GM21367 (cell line): ENCODE measurements around the gene TBX1.
"Not testable (repeated sequence)": the region's sequence is repeated elsewhere in the genome, so short reads cannot be mapped to it uniquely, and the experiment has no call there.

Source experiments
- ATAC-seq: cut with Tn5 transposase; IDR thresholded peaks from one replicate; pipeline ENCODE4 v1.9.1; 2021; ENCODE audit not compliant: unreplicated experiment

TBX1 gene

GRCh38 chr22:19763458-19764298 lies 3.1 kb downstream of the TBX1 start:
- no peak for ATAC-seq

DNA sequence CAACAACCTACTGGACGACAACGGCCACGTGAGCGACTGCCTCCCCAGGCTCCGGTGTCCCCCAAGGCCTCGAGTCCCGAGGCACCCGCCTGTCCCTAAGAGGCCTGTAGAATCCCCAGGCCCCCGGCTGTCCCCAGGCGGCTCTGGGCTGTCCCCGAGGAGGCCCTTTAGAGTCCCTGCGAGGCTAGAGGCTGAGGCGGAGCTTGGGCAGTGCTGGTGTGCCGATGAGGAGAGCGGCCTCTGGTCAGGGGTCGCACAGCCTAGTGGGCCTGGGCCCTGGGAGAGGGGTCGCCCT lies 3.7 kb downstream of the TBX1 start:
- ATAC-seq, result no peak

- no peak for ATAC-seq
Observed at GRCh38 chr22:19764636-19765476, 4.3 kb downstream of the TBX1 start.

GRCh38 chr22:19765477-19766239 lies 5.1 kb downstream of the TBX1 start:
- ATAC-seq, result no peak

DNA sequence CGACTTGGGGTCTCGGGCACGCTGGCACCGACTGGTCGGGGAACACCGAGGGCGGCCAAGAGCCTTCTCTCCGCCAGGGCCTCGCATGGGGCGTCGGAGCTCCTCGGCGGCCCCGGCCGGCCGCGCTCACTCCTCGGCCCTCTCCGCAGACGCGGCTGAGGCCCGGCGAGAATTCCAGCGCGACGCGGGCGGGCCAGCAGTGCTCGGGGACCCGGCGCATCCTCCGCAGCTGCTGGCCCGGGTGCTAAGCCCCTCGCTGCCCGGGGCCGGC lies 5.6 kb downstream of the TBX1 start:
- no peak for ATAC-seq

DNA sequence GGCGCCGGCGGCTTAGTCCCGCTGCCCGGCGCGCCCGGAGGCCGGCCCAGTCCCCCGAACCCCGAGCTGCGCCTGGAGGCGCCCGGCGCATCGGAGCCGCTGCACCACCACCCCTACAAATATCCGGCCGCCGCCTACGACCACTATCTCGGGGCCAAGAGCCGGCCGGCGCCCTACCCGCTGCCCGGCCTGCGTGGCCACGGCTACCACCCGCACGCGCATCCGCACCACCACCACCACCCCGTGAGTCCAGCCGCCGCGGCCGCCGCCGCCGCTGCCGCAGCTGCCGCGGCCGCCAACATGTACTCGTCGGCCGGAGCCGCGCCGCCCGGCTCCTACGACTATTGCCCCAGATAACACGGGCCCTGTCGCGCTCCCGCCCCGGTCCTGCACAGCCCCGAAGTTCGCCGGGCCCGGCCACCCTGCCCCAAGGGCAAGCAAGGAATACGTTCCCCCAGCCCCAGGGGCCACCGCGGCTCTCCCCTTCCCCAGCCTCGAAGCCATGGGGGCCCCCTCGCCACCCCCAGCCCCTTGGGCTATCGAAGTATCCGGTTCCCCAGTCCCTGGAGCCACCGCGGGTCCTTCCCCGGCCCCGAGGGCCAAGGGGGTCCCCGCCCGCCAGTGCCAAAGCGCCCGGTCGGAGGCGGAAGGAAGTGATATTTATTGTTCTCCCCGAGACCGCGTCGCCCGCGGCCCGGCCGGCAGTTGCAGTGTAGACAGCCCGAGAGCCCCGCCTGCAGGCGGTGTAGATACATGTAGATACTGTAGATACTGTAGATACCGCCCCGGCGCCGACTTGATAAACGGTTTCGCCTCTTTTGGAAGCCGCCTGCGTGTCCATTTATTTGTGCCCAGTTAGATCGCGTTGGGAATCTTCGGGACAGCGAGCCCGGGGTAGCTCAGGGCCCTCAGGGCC lies 6.2 kb downstream of the TBX1 start:
- ATAC-seq, result no peak

DNA sequence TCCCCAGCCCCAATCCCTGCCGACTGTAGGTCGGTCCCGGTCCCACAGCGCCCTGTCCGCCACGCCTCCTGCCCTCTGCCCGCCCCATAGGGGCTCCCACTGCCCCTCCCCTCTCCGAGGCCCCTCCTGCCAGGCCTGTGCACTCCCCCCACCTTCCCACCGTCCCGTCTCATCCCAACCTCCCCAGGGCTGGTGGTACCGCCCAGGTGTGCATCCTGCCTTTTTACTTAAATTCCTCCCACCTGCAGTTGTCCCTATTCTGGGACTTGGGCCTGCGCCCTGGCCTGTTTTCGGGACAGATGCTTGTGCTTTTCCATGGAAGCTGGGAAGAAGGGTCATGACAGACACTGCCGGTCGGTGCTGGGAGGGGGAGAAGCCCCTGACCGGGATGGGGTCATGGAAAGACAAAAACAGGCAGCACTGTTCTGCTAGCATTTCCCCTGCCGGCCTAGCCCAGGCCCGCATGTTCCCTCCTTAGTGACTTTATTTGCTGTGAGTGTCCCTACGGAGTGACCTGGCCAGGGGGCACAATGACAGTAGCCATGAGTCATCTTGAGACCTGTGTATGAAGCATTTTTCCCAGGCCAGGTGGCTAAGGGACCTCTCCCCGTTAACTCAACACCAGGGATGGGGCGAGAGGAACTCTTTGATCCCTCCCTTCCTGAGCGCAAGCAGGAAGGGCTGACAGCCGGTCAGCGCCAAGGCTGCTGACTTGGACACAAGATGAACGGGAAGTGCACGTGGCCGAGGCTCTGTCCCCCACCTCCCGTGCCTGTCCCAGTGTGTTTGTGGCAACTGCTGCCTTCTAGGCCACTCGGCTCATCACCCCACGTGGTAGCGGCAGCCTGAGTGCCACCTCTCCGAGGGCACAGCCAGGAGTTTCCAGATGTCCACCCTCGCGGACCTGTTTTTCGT lies 7.1 kb downstream of the TBX1 start:
- no peak for ATAC-seq

DNA sequence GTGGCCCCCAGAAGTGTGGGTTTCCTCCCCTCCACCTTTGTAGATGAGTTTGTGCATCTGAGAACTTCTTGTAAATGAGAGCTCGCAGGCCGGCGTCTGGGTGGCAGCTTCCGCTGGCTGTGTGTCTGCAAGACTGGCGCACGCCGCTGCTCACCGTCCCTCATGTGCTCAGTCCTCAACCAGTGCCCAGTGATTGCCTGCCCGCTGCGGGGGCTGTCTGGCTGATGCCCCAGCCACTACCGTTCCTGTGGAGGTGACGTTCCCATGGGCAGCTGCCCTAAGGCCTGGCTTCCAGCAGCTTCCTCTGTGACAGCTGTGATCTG lies 8.8 kb downstream of the TBX1 start:
- ATAC-seq, result no peak

DNA sequence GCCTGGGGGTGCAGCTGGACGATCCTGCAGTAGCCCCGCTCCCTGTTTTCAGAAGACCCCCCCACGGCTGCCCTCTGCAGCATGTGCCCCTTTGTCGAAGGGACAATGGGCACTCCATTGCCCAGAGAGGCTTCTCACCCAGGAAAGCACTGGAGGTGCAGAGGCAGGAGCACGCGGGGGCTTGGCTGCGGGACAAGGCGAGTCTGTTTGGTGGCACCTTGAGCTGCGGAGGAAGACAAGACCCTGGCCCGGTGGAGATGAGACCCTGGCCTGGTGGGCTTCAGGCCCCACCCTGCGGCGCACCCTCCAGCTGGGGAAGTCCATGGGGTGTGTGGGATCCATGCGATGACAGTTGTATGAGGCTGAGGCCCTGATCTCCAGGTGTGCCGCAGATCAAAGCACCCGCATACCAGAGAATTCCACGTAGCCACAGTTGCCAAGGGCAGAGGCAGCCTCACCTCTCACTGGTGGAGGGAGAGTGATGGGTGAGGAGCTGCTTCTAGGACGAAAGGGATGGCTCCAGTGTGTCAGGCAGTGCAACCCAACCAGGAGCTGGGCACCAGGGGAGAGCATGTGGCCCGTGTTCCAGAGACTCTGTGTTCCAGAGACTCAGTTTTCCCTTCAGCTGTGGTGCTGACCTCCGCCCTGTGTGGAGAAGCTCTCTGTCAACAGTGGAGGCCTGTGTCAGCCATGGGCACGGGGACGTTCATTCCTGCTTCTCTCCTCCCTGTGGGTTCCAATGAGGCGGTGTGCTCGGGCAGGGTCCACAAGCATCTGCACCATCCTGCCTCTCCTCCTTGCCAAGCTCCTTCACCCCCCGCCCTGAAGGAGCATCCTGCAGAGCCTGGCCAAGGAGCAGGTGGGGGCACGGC lies 10.0 kb downstream of the TBX1 start:
- no peak for ATAC-seq

GRCh38 chr22:19772422-19772672 lies 11.8 kb downstream of the TBX1 start:
- ATAC-seq, result no peak

GRCh38 chr22:19772673-19773469 lies 12.3 kb downstream of the TBX1 start:
- peak; percentile 48 for ATAC-seq

DNA sequence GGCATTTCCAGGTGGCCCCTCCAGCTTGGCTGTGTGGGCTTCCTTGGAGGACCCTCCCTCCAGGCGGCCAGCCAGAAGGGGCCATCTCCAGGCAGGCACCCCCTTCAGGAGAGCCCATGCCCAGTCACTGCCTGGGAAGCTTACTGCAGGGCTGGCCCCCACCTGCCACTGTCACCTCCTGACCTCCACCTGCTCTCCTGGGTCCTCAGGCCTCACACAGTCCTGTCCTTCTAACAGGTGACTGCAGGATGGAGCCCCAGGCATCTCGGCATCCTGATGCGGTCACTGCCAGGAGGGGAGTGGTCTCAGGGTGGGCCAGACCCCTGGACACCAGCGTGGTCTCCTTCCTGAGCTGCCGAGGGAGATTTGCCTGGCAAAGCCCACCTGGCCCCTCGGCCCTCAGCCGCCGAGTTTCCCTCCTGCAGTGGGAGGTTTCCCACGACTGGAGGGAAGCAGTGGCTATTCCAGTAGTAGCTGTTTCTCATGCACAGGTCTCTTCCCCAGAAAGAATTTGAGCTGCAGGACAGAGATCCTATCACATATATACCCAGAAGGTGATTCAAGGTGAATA lies 13.0 kb downstream of the TBX1 start:
- ATAC-seq, result no peak

GRCh38 chr22:19774628-19775027 lies 14.1 kb downstream of the TBX1 start:
- no peak for ATAC-seq

- no peak for ATAC-seq
Observed at GRCh38 chr22:19775496-19776325, 15.1 kb downstream of the TBX1 start.

DNA sequence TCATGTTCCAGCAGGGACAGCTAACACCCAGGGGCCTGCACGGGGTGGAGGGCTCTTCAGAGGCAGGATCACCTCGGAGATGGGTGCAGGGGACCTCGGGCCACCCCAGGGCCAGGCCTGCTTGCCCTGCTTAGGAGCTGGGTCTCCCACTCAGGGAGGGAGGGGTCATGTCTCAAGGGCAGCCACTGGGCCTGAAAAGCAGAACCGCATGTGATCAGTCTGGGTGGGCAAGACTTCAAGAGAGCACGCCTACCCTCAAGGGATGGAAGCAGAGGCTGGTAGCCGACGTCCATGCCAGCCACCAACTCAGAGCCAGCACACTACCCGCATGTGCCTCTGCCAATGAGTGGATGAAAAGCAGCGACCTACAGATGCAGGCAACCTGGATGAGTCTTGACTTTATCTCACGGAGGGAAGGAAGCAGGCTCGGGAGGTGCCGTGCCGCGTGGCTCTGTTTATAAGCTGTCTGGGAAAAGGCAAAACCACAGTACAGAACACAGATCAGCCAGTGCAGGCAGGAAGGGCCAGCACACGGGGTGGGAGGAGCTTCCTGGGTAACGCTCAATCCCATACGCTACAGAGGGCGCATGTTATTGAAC lies 16.0 kb downstream of the TBX1 start:
- no peak for ATAC-seq

- ATAC-seq, result not testable (repeated sequence)
Observed at GRCh38 chr22:19777192-19777591, 16.6 kb downstream of the TBX1 start.

DNA sequence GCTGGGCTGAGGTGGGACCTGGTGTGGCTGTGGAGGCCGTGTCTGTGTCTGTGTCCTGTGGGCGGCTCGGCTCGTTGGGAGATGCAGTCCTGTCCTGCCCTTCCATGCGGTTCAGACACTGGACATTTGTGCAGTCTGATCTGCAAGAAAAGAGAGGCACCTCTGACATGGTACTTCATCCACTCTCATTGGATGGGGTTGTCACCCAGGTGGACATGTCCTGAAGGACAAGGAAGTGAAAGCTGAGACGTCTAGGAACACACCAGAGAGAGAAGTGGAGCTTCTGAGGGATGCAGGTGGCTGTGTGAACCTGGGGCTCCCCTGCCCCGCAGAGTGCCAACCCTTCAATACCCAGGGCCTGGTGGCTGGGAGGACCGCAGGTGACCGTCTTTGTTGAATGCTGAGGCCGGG lies 18.4 kb downstream of the TBX1 start:
- no peak for ATAC-seq
